HG03103 (cell line): ENCODE results near the gene C19orf44.

ENCODE experiments used
- ATAC-seq: cut with Tn5 transposase; IDR thresholded peaks from one replicate; pipeline ENCODE4 v1.9.1; 2021; ENCODE audit warnings: low read depth; ENCODE audit not compliant: unreplicated experiment

Gene C19orf44

GRCh38 chr19:16516381-16516780 lies 20.2 kb downstream of the C19orf44 start:
- ATAC-seq, result no peak

DNA sequence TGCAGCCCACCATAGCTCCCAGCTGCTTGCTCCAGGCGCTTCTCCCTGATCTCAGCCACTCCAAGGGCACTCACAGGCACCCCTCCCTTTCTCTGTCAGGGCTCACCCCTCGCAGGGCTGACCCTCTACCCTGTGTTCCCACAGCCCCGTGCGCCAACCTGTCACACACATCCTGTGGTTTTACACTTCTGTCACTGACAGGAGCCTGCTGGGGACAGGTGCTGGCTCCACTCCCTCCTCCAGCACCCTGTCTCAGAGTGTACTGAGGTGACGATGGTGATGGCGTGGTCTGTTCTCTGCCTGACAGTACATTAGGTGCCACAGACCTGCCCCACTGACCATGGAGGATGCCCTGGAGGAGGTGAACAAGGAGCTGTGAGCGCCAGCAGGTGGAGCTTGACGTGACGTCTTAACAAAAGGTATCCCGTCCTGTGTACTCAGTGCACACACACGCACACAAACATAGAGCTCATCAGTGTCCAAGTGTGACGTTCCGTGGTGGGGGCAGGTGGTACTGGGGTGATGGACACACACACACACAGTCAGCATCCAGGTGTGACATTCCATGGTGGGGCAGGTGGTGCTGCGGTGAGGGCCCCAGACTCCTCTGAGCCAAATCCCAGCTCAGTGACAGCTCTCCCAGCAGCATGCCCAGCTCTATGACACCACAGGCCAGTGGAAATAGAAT lies 20.9 kb downstream of the C19orf44 start:
- no peak for ATAC-seq

- ATAC-seq, result no peak
Observed at GRCh38 chr19:16518061-16518460, 21.9 kb downstream of the C19orf44 start.

GRCh38 chr19:16518483-16519229 lies 22.5 kb downstream of the C19orf44 start:
- ATAC-seq, result no peak

- no peak for ATAC-seq
Observed at GRCh38 chr19:16519230-16519687, 23.1 kb downstream of the C19orf44 start.

DNA sequence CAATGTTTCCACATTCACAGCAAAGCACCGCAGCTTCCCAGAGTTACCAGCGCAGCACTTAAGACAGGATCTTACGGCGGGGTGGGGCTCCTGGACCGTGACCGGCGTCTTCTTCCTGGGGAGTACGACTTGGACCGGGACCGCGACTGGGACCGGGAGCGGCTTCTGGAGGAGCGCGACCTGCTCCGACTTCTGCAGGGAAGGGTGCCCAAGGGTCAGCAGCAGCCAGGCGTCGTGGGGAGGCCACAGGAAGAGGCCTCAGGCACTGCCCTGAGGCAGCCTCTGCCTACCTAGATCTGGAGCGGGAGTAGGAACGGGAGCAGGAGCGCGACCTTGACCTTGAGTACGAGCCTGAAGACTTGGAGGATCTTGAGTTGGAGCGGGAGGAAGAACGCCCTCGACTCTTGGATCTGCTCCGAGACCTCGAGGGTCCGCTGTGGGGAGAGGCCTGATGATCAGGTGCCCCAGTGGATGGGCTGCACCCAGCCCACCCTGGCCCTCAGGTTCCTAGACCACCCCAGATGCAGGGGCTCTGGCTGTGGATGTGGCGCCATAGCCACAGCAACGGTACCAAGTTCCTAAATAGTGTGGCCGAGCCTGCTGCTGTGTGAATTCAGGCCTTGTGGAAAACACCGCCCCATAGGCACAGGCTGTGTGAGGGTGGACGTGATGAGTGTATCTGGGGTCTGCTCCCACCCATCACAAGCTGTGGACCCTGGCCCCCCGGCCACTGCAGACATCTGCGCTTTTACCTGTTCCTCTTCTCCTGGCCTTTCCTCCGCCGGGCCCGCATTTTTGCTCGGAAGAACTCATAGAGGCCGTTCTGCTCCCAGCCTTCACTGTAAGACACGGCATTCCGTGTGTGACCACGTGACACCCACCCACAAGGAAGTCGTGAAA lies 24.1 kb downstream of the C19orf44 start:
- no peak for ATAC-seq

DNA sequence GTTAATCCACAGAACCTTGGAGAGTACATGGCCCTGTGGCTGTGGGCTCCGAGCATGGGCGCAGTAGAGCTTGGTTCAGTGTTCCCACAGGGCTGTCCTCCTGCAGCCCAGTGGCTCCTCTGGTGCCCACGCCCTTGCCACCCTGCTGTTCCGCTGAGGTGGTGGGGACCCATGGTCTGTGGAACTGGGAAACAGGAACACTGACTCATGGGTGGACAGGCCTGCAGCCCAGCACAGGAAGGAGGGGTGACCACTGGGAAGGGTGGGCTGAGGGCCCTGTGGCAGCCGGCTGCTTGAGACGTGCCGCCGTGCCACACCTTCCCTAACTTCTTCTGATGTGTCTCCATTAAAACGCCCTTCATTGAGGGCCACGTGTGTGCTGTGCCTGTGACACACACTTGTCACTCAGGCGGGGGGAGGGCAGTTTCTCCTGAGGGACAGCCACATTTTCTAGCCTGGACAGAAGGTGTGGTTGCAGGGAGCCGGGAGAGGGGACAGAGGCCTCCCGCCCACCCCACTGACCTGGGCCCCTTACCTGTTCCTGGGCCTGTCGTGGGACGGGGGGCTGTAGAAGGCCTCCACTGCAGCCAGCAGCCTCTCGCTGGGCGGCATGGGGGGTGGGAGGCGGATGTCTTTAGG lies 24.9 kb downstream of the C19orf44 start:
- no peak for ATAC-seq

- ATAC-seq, result no peak
Observed at GRCh38 chr19:16521715-16522289, 25.6 kb downstream of the C19orf44 start.

DNA sequence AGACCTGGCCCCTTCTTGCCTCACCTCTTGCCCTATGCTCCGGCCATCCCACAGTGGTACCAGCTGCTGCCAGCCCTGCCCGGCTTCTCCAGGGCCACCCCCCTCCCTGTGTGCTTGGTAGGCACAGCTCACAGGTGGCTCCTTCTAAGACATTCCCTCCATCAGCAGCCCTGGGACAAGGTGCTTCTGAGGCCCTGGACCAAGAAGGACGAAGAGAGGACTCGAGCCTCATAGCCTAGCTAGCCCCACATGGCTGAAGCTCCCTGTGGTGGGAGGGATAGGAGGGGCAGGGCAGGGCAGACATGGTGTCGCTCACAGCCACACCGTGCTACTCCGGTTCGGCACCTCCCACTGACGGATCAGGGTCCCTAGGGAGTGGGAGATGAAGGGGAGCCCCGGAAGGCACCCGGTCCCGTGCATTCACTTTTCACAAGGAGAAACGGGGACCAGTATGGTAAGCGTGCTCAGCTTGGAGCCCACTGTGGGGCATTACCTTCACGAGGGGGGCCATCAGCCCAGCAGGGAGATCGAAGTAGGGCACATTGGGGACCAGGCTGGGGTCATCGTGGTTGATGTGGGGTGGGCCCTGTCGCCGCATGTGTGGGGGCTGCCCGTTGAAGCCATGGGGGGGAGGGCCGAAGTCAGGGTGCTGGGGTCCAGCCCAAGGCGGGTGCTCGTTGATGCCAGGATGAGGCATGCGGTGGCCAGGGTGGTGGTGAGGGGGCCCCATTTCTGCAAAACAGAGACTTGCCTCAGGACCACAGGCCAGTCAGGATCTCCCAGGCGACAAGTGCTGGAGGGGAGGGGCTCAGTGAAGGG lies 26.6 kb downstream of the C19orf44 start:
- no peak for ATAC-seq

- no peak for ATAC-seq
Observed at GRCh38 chr19:16524991-16525734, 29.0 kb downstream of the C19orf44 start.

DNA sequence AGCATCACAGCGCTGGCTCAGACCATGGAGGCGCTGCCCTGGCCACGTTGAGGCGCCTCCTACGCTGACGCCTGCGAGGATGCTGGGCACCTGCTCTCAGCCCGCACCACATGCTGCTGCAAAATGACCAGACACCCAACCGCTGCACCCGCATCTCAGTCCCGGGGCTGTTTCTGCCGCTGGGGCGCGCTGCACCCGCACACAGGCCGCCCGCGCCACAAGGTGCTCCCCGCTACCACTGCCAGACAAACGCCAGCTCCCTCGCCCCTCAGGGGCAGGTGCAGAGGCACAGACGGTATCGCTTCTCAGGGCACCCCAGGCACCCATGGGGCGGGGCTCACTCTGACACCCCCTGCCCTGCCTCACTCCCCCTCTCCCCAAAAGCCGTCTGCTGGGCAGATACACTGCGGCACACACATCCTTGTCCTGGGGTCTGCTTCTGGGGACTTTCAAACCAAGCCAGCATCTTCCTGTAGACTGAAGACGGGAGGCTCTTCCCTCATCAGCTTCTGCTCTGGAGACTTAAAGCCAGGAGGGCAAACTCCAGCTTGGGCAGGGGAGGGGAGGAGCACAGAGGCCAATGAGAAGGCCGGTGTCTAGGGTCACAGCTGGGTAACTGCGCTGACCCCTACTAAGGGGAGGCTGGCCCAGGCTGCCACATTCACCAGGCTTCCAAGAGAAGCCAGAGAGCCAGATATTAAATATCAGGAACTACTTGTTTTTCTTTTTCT lies 29.7 kb downstream of the C19orf44 start:
- ATAC-seq, result no peak

GRCh38 chr19:16527334-16527935 lies 31.2 kb downstream of the C19orf44 start:
- no peak for ATAC-seq

DNA sequence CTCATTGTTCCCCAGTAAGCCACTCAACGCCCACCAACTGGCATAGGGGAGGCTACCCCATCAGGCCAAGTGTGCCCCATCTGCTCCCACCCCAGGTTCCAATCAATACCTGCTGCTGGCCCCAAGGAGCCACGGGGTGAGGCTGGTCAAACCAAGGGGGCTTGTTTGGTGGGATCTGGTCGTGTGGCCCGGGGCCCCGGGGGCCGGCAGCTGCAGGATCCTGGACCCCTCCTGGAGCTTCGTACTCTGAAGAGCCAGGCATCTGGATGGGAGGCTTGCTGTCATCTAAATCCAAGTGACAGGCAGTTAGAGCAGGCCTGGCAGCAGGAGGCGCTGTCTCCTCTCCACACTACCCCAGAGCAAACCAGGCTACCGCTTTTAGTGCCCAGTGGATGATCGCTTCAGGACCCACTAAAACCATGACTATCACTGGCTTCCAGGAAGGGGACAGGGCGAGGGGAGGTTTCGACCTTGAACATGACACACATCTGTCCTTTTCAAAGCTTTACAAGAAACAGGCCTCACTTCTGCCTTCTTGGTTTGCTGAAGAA lies 31.9 kb downstream of the C19orf44 start:
- no peak for ATAC-seq

DNA sequence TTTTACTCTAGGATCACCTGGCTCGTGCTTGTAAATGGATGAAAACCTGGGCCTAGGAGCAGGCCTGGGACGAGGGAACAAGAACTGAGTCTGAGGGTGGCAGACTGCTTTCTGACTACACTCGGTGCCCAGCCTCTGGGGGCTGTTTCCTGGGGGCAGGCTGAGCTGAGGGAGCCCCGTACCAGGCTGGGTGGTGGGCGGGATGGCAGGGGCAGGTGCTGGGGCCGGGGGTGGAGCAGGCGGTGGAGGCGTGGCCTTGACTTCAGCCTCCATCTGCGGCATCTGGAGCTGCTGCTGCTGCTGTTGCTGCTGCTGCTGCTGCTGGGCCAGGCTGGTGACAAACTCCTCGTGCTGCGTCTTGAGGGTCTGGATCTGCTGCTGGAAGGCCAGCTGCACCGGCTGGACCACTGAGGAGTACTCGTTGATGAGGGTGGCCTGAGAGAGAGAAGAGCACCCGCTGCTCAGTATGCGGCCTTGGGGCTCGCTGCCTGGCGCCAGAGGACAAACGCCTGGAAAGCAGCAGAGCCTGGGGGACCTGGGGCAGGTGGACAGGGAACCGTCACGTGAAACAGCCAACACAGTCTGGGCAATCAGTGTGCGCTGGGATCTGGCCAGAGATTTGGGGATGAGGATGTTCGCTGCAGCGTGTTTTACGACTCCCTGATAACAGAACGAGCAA lies 33.4 kb downstream of the C19orf44 start:
- ATAC-seq, result no peak

DNA sequence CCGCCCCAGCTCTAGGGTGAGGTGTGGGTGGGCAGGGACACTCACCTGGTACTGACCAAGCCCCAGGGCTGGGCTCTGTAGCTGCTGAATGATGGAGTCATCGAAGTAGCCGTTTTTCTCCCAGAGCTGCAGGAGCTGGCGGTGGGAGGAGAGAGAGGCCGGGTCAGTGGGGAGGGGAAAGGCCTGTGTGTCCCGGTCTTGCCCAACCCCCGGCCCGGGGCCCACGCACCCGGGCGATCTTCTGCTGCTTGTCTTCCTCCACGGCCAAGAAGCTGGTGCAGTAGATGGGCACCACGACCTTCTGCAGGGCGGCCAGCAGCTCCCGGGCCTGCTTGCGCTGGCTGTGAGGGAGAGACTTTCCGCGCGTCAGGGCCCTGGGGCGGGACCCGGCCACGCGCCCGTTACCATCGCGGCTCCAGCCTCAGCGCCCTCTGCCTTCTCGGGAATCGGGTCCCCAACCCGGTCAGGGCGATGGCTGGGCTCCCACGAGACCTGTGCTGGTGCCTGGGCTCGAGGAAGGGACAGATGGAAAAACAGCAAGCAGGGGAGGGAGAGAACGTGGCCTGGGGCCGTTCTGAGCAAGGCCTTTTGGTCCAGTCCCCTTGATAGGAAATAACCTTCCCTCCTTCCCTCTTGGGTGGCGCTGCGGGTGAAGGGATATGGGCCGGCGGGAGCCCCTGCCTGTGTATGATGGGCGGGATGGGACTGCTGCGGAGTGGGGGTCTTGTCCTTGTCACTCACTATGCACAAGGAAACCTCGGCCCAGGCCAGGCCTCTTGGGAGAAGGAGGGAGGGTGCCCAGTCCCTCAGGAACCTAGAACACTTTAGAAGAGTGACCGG lies 34.6 kb downstream of the C19orf44 start:
- no peak for ATAC-seq

DNA sequence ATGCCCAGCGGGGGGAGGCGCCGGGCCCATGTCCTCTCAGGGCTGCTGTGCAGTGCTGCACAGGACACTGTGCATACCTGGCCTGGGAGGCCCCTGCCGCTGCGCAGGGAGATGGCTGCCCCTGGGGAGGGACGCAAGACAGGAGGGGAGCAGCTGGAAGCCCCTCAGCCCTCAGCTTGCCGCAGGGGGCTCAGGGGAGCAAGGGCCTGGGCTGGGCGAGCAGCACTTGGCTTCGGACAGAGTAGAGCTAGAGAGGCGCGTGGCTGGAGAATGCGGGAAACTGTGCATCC lies 35.1 kb downstream of the C19orf44 start:
- no peak for ATAC-seq
